Esophagus mucosa (tissue), 1 donor: ENCODE measurements around the gene C19orf44. TPM values are rescaled to one million over a fixed set of nuclear protein-coding genes. Genes with fewer than 3 reads are reported as not detected.
"Not testable (repeated sequence)": the region's sequence is repeated elsewhere in the genome, so short reads cannot be mapped to it uniquely, and the experiment has no call there.

Experiments used
- ATAC-seq: fragments of 200-7000 bp; cut with Tn5 transposase; one replicate; pipeline ENCODE4 v1.9.1; 2020
- total RNA-seq: library from RNA; stranded (reverse); gene quantifications from one replicate; pipeline ENCODE4 v1.2.4, GENCODE V29; 2023
- donor health status: DM: yes; HTN: yes; CAD: no.

C19orf44 gene
- total RNA-seq, 1 donor from 2014 or later, result 1.8 TPM

DNA sequence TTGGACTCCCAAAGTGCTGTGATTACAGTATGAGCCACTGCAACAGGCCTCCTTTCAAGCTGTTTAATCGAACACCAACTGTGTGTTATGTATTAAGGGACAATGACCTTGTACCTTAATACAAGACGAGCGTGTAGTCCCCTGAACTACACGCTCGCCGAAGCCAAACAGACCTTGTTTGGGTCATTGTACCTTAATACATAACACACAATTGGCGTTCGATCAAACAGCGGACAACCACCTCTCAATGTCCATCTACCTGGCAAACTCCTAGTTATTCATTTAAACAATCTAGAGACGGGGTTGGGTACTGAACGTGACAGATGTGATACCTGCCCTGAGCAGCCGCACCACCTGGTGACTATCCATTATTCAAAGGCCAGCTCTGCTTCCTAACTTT lies 44.8 kb downstream of the C19orf44 start:
- no peak for ATAC-seq

GRCh38 chr19:16541526-16542044 lies 45.4 kb downstream of the C19orf44 start:
- peak; percentile 2 for ATAC-seq

GRCh38 chr19:16542045-16542909 lies 46.1 kb downstream of the C19orf44 start, which contains the start of gene CHERP:
CHERP (minus strand) TSS chr19:16542437; CDS start chr19:16542378, 59 bp downstream.
- ATAC-seq, result peak; percentile 95

DNA sequence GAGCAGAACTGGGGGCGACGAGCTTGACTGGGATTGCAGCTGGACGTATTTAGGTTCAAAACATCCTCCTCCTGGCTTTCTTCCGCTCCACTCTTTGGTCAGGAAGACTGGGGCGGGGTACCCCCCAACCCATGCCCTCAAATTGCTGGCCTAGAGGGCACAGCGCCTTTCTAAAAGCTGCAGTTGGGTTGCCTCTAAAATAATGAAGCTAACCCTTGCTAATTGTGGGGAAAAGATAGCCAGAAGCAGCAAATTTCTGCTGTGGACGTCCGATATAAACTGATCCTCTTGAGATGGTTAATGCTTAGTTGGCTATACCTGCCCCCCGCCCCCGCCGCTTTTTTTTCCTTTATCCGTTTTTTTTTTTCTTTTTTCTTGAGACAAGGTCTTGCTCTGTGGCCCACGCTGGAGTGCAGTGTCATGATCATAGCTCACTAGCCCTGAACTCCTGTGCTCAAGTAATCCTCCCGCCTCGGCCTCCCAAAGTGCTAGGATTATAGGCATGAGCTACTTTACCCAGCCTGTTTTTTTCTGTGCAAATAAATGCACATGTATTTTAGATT lies 46.8 kb downstream of the C19orf44 start:
- ATAC-seq, result no peak

GRCh38 chr19:16543734-16544133 lies 47.5 kb downstream of the C19orf44 start:
- not testable (repeated sequence) for ATAC-seq

DNA sequence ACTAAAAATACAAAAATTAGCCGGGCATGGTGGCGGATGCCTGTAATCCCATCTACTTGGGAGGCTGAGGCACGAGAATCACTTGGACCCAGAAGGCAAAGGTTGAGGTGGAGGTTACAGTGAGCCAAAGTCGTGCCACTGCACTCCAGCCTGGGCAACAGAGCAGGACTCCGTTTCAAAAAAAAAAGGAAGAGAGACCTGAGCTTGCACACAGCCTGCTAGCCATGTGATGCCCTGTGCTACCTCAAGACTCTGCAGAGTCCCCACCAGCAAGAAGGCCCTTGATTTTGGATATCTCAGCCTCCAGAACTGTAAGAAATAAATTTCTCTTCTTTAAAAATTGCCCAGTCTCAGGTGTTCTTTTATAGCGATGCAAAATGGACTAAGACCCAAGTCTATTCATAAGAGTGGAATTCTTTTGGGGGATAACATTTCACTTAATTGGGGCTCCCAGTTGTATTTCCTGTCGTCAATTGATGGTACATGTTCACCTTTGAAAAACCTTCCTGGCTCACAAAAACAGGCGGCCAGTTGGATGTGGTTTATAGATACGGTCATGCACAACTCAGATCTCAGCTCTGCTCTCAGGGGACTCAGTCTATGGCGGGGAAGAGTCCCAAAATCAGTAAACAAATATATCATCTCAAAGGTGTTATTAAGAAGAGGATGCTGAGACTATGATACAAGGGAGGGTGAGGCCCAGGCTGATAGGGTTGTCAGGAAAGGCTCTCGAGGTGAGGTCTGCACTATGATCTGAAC lies 48.5 kb downstream of the C19orf44 start:
- ATAC-seq, result no peak

DNA sequence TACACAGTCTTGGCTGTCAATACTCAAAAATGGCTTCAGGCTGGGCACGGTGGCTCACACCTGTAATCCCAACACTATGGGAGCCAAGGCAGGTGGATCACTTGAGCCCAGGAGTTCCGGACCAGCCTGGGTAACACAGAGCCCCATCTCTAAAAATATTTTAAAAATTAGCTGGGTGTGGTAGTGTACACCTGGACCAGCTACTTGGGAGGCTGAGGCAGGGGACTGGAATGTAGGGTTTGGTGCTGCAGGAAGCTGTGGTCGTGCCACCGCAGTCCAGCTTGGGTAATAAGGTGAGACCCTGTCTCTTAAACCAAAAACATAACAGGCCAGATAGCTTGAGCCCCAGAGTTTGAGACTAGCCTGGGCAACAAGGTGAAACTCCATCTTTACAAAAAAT lies 52.8 kb downstream of the C19orf44 start:
- ATAC-seq, result no peak

GRCh38 chr19:16551902-16552301 lies 55.7 kb downstream of the C19orf44 start:
- ATAC-seq, result not testable (repeated sequence)

- ATAC-seq, result no peak
Observed at GRCh38 chr19:16554776-16555175, 58.6 kb downstream of the C19orf44 start.

DNA sequence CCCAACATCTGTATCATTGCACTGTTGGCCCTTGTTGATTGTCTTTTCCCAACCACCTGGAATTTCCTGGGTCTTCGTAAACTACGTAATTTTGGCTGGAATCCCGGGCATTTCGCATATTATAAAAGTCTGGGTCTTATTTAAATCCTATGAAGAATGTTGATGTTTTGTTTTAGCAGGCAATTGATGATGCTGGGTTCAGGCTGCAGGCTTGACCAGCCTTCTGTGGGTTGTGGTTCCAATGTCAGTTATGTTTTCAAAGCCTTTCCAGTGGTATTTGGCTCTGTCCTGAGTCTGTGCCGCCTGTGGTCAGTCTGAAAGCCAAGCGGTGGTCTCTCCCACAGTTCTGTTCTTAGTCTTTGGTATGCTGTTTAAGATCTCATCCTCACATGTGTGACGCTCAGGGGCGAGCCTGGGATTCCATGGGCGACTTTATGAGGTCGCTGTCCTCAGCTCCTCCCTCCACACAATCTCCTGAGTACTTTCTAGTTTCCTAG lies 63.6 kb downstream of the C19orf44 start:
- ATAC-seq, result no peak

- no peak for ATAC-seq
Observed at GRCh38 chr19:16561382-16561781, 65.2 kb downstream of the C19orf44 start.

- ATAC-seq, result no peak
Observed at GRCh38 chr19:16562608-16563025, 66.4 kb downstream of the C19orf44 start.

DNA sequence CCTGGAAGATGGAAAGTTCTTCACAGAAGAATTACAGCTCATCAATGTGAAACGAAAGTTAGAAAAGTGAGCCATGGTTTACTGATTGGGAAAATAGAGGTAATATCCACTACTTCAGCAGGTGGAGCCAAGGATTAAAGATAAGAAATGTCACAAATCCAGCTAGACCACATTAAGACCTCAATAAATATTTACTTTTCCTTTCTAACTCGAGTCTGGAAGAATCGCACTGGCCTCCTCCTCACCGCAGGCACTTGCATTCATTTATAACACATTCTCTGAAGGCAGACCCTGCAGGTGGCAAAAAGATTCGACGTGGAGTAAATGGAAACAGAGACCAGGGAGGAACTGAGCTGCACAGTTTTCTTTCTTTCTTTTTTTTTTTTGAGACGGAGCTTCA lies 68.6 kb downstream of the C19orf44 start:
- ATAC-seq, result no peak

DNA sequence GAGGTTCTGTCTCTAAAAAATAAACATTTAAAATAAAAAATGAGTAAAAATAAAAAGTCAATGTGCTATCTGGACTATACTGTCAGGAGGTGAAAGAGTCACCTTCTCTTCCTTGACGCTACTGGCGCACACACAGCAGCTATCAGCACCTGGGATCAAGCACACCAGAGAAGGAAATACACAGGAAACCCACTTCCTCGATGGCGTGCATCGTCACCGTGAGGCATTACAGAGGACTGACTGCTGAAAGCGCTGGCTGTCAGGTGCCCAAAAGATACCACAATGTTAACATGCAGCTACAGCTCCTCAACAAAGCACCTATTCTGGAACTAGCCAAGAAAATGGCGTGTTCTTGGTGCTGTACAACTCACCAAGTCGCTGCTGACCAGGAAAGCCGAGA lies 70.0 kb downstream of the C19orf44 start:
- ATAC-seq, result peak; percentile 24

GRCh38 chr19:16566702-16567101 lies 70.5 kb downstream of the C19orf44 start:
- ATAC-seq, result no peak

GRCh38 chr19:16569609-16570320 lies 73.6 kb downstream of the C19orf44 start:
- ATAC-seq, result no peak

Other genes with a start within 250 kb of the C19orf44 start
- 5.2 TPM for gene KLF2, start 171.6 kb upstream of the C19orf44 start, total RNA-seq
- gene EPS15L1, start 24.4 kb upstream of the C19orf44 start, total RNA-seq, result 27.5 TPM
- not detected for gene CALR3, start 227 bp upstream of the C19orf44 start, total RNA-seq
- 17.7 TPM for gene CHERP, start 46.0 kb downstream of the C19orf44 start, total RNA-seq
- gene SLC35E1, start 76.0 kb downstream of the C19orf44 start, total RNA-seq, result 28.4 TPM
- gene MED26, start 131.8 kb downstream of the C19orf44 start, total RNA-seq, result 6.3 TPM
- 50.3 TPM for gene SMIM7, start 163.8 kb downstream of the C19orf44 start, total RNA-seq
- 1.6 TPM for gene TMEM38A, start 164.7 kb downstream of the C19orf44 start, total RNA-seq
- 0.20 TPM for gene NWD1, start 223.5 kb downstream of the C19orf44 start, total RNA-seq